HEK293 (cell line): ENCODE results near the gene C14orf119.
A peak's percentile ranks its signal among the peaks of the same experiment; 100 is the strongest.
"Not testable (repeated sequence)": the region's sequence is repeated elsewhere in the genome, so short reads cannot be mapped to it uniquely, and the experiment has no call there.

Experiments used
- CTCF ChIA-PET: fragments of 350-600 bp; formaldehyde crosslinking; extraction: SDS; loops from one replicate; lab custom pipeline; 2021; ENCODE audit warnings: antibody characterized with exemption; lab: Yijun Ruan, JAX
- POLR2A ChIA-PET: fragments of 300-600 bp; formaldehyde crosslinking; extraction: SDS; loops from one replicate; lab custom pipeline; 2020; ENCODE audit warnings: antibody characterized with exemption, inconsistent platforms; lab: Yijun Ruan, JAX
- H3K27ac ChIP-seq: fragments of 200-500 bp; sonication (Bioruptor generic); 2 replicates; pipeline ENCODE4 v1.5.1; 2014; ENCODE audit warnings: low read depth, low read length, control low read depth, inconsistent platforms; ENCODE audit errors: extremely low read depth
- H3K36me3 ChIP-seq, 2 experiments: fragments of 200-500 bp in 1 of 2; sonication (Bioruptor generic) in 1 of 2; 1 replicate in 1 of 2; 2 replicates in 1 of 2; pipeline ENCODE4 v1.5.1; 2014 to 2017; ENCODE audit warnings: inconsistent platforms in 2 of 2, low read length in 2 of 2; ENCODE audit not compliant: control insufficient read depth in 2 of 2, insufficient read depth in 1 of 2
- H3K4me1 ChIP-seq: fragments of 200-500 bp; sonication (Bioruptor generic); 2 replicates; pipeline ENCODE4 v1.5.1; 2014; ENCODE audit warnings: mild to moderate bottlenecking, low read length, inconsistent platforms; ENCODE audit not compliant: control insufficient read depth, insufficient read depth
- H3K4me3 ChIP-seq: 2 replicates; pipeline ENCODE4 v1.5.1; 2011; ENCODE audit warnings: low read depth, mild to moderate bottlenecking, control low read depth, low read length, moderate library complexity
- H3K9me3 ChIP-seq: fragments of 200-500 bp; sonication (Bioruptor generic); 2 replicates; pipeline ENCODE4 v1.5.1; 2014; ENCODE audit warnings: low read depth, low read length, inconsistent platforms; ENCODE audit not compliant: control insufficient read depth, insufficient read depth
- GLI2 ChIP-seq: fragments of 450-650 bp; formaldehyde crosslinking; IDR thresholded peaks from 2 replicates; pipeline ENCODE4; 2017; ENCODE audit warnings: missing biosample characterization, missing genetic modification characterization, low read depth, borderline replicate concordance
- HOXD13 ChIP-seq: sonication (generic); formaldehyde crosslinking; IDR thresholded peaks from 2 replicates; pipeline ENCODE4 v1.8.0; 2022; ENCODE audit warnings: missing genetic modification reagents, borderline replicate concordance
- IKZF3 ChIP-seq: fragments of 450-650 bp; IDR thresholded peaks from 2 replicates; pipeline ENCODE4 v1.5.0; 2018; ENCODE audit warnings: missing biosample characterization, mild to moderate bottlenecking, missing genetic modification characterization, moderate library complexity
- KLF1 ChIP-seq: fragments of 450-650 bp; formaldehyde crosslinking; IDR thresholded peaks from 2 replicates; pipeline ENCODE4 v1.5.1; 2016; ENCODE audit warnings: missing biosample characterization, missing genetic modification characterization
- SETDB1 ChIP-seq: IDR thresholded peaks from one replicate; pipeline ENCODE4 v1.6.1; 2017; ENCODE audit warnings: mild to moderate bottlenecking, low read length, moderate library complexity, mixed read lengths; ENCODE audit not compliant: insufficient read length
- SP2 ChIP-seq: fragments of 450-650 bp; formaldehyde crosslinking; IDR thresholded peaks from 2 replicates; pipeline ENCODE4 v1.5.1; 2016; ENCODE audit warnings: missing biosample characterization, missing genetic modification characterization
- SP3 ChIP-seq: fragments of 450-650 bp; formaldehyde crosslinking; IDR thresholded peaks from 2 replicates; pipeline ENCODE4 v1.5.1; 2016; ENCODE audit warnings: missing biosample characterization, missing genetic modification characterization
- ZBTB17 ChIP-seq: fragments of 450-650 bp; formaldehyde crosslinking; IDR thresholded peaks from 2 replicates; pipeline ENCODE4 v1.5.1; 2016; ENCODE audit warnings: missing biosample characterization, missing genetic modification characterization
- ZBTB7A ChIP-seq: fragments of 450-650 bp; formaldehyde crosslinking; IDR thresholded peaks from 2 replicates; pipeline ENCODE4 v1.5.1; 2016; ENCODE audit warnings: low read depth, missing biosample characterization, missing genetic modification characterization
- ZEB2 ChIP-seq: fragments of 450-650 bp; formaldehyde crosslinking; IDR thresholded peaks from 2 replicates; pipeline ENCODE4 v1.5.1; 2016; ENCODE audit warnings: missing biosample characterization, missing genetic modification characterization
- ZNF155 ChIP-seq: fragments of 450-650 bp; formaldehyde crosslinking; IDR thresholded peaks from 2 replicates; pipeline ENCODE4 v1.5.1; 2016; ENCODE audit warnings: missing biosample characterization, missing genetic modification characterization
- ZNF23 ChIP-seq: fragments of 450-650 bp; formaldehyde crosslinking; IDR thresholded peaks from 2 replicates; pipeline ENCODE4 v1.5.1; 2016; ENCODE audit warnings: missing biosample characterization, missing genetic modification characterization, borderline replicate concordance
- ZNF366 ChIP-seq: fragments of 450-650 bp; formaldehyde crosslinking; conservative IDR thresholded peaks from 2 replicates; pipeline ENCODE4 v1.5.1; 2016; ENCODE audit warnings: missing biosample characterization, missing genetic modification characterization
- ZNF404 ChIP-seq: fragments of 450-650 bp; formaldehyde crosslinking; IDR thresholded peaks from 2 replicates; pipeline ENCODE4 v1.5.1; 2017; ENCODE audit warnings: missing biosample characterization, missing genetic modification characterization
- ZNF433 ChIP-seq: fragments of 450-650 bp; formaldehyde crosslinking; IDR thresholded peaks from 2 replicates; pipeline ENCODE4 v1.5.1; 2016; ENCODE audit warnings: missing biosample characterization, missing genetic modification characterization, low read depth
- ZNF513 ChIP-seq: fragments of 450-650 bp; IDR thresholded peaks from 2 replicates; pipeline ENCODE4 v1.5.1; 2018; ENCODE audit warnings: missing biosample characterization, missing genetic modification characterization
- ZNF585B ChIP-seq: fragments of 450-650 bp; formaldehyde crosslinking; IDR thresholded peaks from 2 replicates; pipeline ENCODE4 v1.5.1; 2016; ENCODE audit warnings: missing biosample characterization, missing genetic modification characterization
- ZNF747 ChIP-seq: fragments of 450-650 bp; formaldehyde crosslinking; IDR thresholded peaks from 2 replicates; pipeline ENCODE4 v1.5.1; 2016; ENCODE audit warnings: missing biosample characterization, missing genetic modification characterization
- ZNF792 ChIP-seq: fragments of 450-650 bp; formaldehyde crosslinking; IDR thresholded peaks from 2 replicates; pipeline ENCODE4 v1.5.1; 2016; ENCODE audit warnings: missing biosample characterization, missing genetic modification characterization

C14orf119 gene

GRCh38 chr14:23106747-23107045 is 11.4 kb downstream of the C14orf119 start (continued):
- TF ChIP-seq IKZF3 (tag by site-specific recombination) (peak; percentile 60), ZNF747 (tag by site-specific recombination) (no peak), ZNF155 (tag by site-specific recombination) (no peak), ZNF23 (tag by site-specific recombination) (no peak), SP3 (no peak), ZNF792 (tag by site-specific recombination) (no peak), HOXD13 (CRISPR knock-in tag) (no peak)

- POLR2A ChIA-PET, H3K4me3 ChIP-seq, H3K4me1 ChIP-seq, H3K27ac ChIP-seq, H3K9me3 ChIP-seq, H3K36me3 ChIP-seq: not testable (repeated sequence)
- CTCF ChIA-PET = interaction anchor here (5.7 kb wide), 1 partner anchor 14 kb away, joined by 35 read pairs; no protein-coding TSS in a partner anchor
These were observed 12.3 kb downstream of the C14orf119 start for GRCh38 chr14:23107620-23108019.

GRCh38 chr14:23108169-23108568 is 12.9 kb downstream of the C14orf119 start:
- POLR2A ChIA-PET = interaction anchor here (1.2 kb wide), 1 partner anchor 13 kb away, joined by 4 read pairs; the partner anchor contains the start of genes ACIN1 and C14orf119

GRCh38 chr14:23109769-23110168 is 14.5 kb downstream of the C14orf119 start:
- H3K9me3 ChIP-seq = no peaks in the 10 kb centered on the region
- H3K4me1 ChIP-seq = no peaks in the 10 kb centered on the region; the same call in 1 of the 2 replicates
- H3K4me3 ChIP-seq = no peak overlapping the region
- CTCF ChIA-PET = interaction anchor here (0.6 to 5.7 kb wide), 11 partner anchors 12 to 591 kb away, joined by 3 to 35 read pairs (median 5); no protein-coding TSS in a partner anchor
- TF ChIP-seq ZEB2 (peak; percentile 49), ZNF366 (peak; percentile 65), ZNF513 (tag by site-specific recombination) (peak; percentile 75; the same call in 1 of the 2 replicates), GLI2 (tag by site-specific recombination) (no peak), SP2 (no peak)
- TF ChIP-seq, all 188 proteins: peak for 3
- POLR2A ChIA-PET = interaction anchor here (0.9 kb wide), 1 partner anchor 52 kb away, joined by 3 read pairs; the partner anchor contains the start of gene CDH24
- no peaks in the 10 kb centered on the region for H3K36me3 ChIP-seq
- no peak overlapping the region for H3K27ac ChIP-seq

More at GRCh38 chr14:23108169-23108568, 12.9 kb downstream of the C14orf119 start:
- H3K36me3 ChIP-seq, H3K27ac ChIP-seq, H3K9me3 ChIP-seq, H3K4me1 ChIP-seq, H3K4me3 ChIP-seq: not testable (repeated sequence)
- CTCF ChIA-PET = interaction anchor here (1.1 to 5.7 kb wide), 6 partner anchors 13 to 83 kb away, joined by 3 to 35 read pairs (median 8); no protein-coding TSS in a partner anchor
- TF ChIP-seq KLF1 (tag by site-specific recombination) (peak; percentile 78), SETDB1 (peak; percentile 44)

GRCh38 chr14:23110579-23111365 is 15.5 kb downstream of the C14orf119 start:
- Histone ChIP-seq H3K36me3 (no peaks in the 10 kb centered on the region), H3K9me3 (no peaks in the 10 kb centered on the region), H3K4me3 (no peak overlapping the region), H3K27ac (no peak overlapping the region), H3K4me1 (no peaks in the 10 kb centered on the region; the same call in 1 of the 2 replicates)
- POLR2A ChIA-PET = no interaction called here
- CTCF ChIA-PET = interaction anchor here (0.6 to 5.7 kb wide), 8 partner anchors 9 to 127 kb away, joined by 3 to 35 read pairs (median 6); no protein-coding TSS in a partner anchor
- TF ChIP-seq ZNF433 (no peak), ZNF404 (tag by site-specific recombination) (no peak), ZBTB7A (tag by site-specific recombination) (no peak), ZNF585B (no peak), ZBTB17 (tag by site-specific recombination) (peak; percentile 74)
